ENCODE measurements around the gene PRSS3. TPM values are rescaled to one million over a fixed set of nuclear protein-coding genes. Genes with fewer than 3 reads are reported as not detected.

Gene PRSS3
- total and polyA plus RNA-seq, 9 of the 15 experiments (the other 6 are each of a cell fraction or from before 2014, with no cell fraction given): 0.35 to 0.42 TPM; not detected in 7

DNA sequence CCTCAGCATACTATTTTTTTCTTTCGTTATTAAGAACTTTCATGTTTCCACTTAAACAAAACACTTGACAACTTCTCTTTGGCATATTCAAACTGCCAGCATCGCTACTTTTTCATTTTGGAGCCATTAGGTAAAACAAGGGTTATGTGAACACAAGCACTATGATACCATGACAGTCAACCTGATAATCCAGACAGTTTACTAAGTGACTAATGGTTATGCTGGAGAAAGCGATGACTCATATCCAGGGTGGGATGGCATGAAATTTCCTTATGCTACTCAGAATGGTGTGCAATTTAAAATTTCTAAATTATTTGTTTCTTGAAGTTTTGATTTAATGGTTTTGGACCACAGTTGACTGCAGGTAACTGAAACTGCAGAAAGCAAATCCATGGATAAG, 29.9 kb upstream of the PRSS3 start (continued):
- TF ChIP-seq RAD21 (CRISPR knock-in tag; conservative IDR thresholded peaks at IDR 0.05 in 1 of 2, IDR thresholded peaks at IDR 0.05 in 1 of 2) (no peak), PRPF4 (IDR thresholded peaks at IDR 0.05; ENCODE audit: insufficient read depth, low read depth, low read length, poor library complexity, severe bottlenecking) (no peak), PYGO2 (tag; IDR thresholded peaks at IDR 0.05) (no peak), FOSL1 (tag; conservative IDR thresholded peaks at IDR 0.05) (peak; percentile 72)
- TF ChIP-seq, protein P1, sequence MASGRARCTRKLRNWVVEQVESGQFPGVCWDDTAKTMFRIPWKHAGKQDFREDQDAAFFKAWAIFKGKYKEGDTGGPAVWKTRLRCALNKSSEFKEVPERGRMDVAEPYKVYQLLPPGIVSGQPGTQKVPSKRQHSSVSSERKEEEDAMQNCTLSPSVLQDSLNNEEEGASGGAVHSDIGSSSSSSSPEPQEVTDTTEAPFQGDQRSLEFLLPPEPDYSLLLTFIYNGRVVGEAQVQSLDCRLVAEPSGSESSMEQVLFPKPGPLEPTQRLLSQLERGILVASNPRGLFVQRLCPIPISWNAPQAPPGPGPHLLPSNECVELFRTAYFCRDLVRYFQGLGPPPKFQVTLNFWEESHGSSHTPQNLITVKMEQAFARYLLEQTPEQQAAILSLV (tag; IDR thresholded peaks at IDR 0.05): no peak
- TF ChIP-seq, protein P2, sequence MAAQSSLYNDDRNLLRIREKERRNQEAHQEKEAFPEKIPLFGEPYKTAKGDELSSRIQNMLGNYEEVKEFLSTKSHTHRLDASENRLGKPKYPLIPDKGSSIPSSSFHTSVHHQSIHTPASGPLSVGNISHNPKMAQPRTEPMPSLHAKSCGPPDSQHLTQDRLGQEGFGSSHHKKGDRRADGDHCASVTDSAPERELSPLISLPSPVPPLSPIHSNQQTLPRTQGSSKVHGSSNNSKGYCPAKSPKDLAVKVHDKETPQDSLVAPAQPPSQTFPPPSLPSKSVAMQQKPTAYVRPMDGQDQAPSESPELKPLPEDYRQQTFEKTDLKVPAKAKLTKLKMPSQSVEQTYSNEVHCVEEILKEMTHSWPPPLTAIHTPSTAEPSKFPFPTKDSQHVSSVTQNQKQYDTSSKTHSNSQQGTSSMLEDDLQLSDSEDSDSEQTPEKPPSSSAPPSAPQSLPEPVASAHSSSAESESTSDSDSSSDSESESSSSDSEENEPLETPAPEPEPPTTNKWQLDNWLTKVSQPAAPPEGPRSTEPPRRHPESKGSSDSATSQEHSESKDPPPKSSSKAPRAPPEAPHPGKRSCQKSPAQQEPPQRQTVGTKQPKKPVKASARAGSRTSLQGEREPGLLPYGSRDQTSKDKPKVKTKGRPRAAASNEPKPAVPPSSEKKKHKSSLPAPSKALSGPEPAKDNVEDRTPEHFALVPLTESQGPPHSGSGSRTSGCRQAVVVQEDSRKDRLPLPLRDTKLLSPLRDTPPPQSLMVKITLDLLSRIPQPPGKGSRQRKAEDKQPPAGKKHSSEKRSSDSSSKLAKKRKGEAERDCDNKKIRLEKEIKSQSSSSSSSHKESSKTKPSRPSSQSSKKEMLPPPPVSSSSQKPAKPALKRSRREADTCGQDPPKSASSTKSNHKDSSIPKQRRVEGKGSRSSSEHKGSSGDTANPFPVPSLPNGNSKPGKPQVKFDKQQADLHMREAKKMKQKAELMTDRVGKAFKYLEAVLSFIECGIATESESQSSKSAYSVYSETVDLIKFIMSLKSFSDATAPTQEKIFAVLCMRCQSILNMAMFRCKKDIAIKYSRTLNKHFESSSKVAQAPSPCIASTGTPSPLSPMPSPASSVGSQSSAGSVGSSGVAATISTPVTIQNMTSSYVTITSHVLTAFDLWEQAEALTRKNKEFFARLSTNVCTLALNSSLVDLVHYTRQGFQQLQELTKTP (IDR thresholded peaks at IDR 0.05; ENCODE audit: low read depth in 1 of 2, partially characterized antibody in 2 of 2): no peak
- TF ChIP-seq, protein P3, sequence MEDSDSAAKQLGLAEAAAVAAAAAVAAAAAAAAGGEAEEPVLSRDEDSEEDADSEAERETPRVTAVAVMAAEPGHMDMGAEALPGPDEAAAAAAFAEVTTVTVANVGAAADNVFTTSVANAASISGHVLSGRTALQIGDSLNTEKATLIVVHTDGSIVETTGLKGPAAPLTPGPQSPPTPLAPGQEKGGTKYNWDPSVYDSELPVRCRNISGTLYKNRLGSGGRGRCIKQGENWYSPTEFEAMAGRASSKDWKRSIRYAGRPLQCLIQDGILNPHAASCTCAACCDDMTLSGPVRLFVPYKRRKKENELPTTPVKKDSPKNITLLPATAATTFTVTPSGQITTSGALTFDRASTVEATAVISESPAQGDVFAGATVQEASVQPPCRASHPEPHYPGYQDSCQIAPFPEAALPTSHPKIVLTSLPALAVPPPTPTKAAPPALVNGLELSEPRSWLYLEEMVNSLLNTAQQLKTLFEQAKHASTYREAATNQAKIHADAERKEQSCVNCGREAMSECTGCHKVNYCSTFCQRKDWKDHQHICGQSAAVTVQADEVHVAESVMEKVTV (CRISPR knock-in tag; IDR thresholded peaks at IDR 0.05): no peak
